Erythroblast (primary cell): ENCODE results near the gene ARVCF.

Experiments
- DNase-seq, 2 experiments: peaks; one replicate each; lab custom pipeline; 2025; lab: John Stamatoyannopoulos, UW
- GATA1 ChIP-seq: IDR thresholded peaks from 2 replicates; pipeline ENCODE4 v1.6.1; 2011; ENCODE audit warnings: low read depth, mild to moderate bottlenecking, control low read depth, low read length, moderate library complexity
- POLR2A ChIP-seq: IDR thresholded peaks from 2 replicates; pipeline ENCODE4 v1.6.1; 2011; ENCODE audit warnings: mild to moderate bottlenecking, low read length

ARVCF gene

DNA sequence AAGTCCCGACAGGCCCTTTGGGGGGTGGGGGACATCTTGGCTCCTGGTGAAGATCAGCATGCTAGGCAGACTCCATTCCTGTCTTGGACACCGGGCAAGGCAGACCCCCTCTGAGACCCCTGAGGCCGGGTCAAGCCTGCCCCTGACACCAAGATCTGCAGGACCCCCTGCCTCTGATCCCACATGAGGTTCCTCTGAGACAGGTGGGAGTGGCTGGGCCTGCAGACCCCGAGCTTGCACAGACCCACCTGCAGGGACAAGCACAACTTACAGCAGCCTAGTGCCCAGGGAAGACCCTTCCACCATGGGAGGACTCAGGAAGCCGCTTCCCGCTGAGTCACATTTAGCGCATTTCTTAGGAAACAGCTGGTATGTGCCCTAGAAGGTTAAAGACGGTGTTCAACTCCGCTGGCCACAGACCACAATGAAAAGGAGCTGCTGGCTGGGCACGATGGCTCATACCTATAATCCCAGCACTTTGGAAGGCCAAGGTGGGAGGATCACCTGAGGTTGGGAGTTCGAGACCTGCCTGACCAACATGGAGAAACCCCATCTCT, 15.5 kb downstream of the ARVCF start:
- no peak for DNase-seq
- TF ChIP-seq GATA1 = no peak
- TF ChIP-seq POLR2A = no peak

DNA sequence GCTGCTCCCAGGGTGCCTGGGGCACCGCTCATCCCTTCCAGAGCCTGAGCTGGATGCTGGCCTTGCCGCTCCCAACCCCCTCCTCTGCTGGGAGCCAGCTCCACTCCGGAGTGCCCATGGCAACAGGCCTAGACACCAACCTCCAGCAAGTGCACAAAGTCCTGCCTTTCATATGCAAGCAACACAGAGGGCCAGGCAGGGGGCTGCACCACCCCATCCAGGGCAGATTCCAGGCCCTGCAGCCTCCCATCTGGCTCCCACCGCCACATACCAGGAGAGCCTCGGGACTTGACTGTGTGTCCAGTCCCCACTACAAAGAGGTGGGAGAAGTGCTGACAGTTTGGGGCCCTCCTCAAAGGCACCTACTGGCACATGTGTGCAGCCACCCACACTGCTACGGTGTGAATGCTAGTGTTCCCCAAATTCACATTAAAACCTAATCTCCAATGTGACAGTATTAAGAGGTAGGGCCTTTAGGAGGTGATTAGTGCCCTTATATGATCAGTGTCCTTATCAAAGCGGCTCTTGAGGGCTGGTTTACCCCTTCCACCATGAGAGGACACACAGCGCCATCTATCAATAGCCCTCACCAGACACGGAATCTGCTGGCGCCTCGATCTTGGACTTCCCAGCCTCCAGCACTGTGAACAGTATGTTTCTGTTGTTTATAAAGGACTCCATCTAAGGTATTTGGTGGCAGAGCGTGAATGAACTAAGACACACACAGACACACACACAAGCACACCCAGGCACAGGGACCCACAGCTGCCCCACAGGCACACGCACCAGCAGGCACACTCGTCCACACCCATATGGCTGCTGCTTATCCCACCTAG, 16.2 kb downstream of the ARVCF start:
- DNase-seq = no peak
- TF ChIP-seq GATA1 = no peak
- TF ChIP-seq POLR2A = no peak

DNA sequence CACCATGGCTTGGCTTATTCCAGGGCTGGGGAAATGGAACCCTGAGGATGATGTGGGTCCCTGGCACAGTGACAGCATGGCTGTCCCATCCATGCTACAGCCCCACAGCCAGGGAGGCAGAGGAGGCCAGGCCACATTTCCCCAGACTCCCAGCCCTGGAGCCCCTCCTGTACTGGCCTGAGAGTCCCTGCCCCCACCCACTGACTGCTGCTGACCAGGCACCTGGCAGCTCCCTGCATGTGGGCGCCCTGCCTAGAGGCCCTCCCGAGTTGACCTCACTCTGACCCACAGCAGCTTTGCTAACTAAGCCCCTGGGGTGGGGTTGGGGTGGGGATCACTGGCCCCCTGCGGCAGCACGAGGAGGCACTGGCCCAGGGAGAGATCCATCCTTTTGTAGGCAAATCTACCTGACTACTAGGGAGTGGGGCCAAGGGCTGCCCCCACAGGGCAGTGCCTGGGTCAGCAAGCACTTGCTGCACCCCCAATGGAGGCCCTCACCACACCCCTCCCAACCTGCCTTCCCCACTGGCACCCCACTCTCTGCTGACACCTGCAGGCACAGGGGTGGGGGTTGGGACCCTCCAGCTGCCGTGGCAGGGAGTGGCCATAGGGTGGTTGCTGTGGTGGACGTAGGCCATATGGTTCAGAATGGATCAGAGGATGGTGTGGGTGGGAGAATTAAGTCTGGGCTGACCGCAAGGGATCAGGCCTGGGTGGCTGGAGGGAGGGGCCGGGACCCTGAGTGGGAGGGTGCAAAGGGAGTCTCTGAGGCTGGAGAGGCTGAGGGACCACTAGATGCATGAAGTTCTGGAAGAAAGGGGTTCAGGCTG, 17.4 kb downstream of the ARVCF start:
- no peak for DNase-seq
- no peak for TF ChIP-seq GATA1

DNA sequence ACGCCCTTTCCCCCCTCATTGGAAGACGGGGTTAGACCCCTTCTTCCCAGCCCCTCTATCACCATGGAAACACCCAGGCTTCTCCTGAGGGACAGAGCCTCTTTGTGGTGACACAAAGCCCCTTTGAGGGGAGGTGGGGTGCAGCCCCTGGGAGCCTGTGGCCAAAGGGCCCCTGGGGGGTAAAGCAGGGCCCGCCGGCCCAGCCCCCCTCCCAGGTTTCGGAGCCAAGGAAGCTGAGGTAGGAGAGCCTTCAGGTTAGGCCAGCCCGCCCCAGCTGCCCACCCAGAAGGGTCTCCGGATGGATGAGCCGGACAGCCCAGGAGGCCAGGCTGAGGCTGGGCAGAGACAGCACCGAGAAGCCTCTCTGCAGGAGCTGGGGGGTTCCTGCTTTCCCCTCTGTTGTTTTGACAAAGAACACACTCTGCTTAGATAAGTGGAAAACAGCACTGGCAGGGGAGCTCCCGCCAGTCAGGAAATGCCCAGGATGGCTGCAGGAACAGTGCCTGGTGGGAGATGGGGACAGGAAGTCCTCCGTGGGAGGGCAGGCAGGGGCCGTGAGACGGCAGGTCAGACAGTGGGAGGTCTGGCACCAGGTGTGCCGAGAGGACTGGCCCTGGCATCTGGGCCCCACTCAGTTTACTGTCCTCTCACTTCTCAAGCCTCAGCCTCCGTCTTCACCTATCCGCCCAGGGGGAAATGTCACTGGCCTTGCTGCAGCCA, 18.2 kb downstream of the ARVCF start:
- TF ChIP-seq GATA1 (no peak), POLR2A (no peak)
- no peak for DNase-seq

DNA sequence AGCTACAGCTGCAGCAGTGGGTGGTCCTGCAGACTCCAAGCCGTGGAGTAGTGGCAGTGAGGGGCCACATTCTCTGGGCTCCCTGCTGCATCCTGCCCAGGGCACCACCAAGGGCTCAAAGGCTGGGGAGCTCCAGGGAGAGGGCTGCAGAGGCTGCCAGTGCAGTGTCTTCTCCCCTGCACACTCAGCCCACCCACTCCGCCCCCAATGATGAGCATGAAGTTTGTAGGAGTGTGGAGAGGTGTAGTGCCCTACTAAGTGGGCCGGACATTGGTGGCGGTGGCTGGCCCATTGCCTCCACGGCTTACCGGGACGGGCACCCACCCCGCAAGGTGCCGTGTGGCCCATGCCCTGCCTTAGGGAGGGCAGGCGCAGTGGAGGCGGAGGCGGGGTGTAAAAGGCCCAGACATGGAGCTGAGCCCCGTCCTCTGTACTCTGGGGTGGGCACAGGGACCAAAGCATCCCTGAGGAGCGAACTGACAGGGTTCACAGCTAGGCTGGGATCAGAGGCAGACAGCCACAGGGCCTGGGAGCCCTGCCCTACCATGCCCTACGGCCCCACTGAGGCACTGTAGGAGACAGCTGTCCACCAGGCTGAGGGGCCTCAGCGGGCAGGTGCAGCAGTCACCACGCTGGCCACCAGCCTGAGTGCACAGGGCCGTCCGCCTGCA, 18.9 kb downstream of the ARVCF start:
- TF ChIP-seq GATA1 = no peak
- no peak for TF ChIP-seq POLR2A
- no peak for DNase-seq

DNA sequence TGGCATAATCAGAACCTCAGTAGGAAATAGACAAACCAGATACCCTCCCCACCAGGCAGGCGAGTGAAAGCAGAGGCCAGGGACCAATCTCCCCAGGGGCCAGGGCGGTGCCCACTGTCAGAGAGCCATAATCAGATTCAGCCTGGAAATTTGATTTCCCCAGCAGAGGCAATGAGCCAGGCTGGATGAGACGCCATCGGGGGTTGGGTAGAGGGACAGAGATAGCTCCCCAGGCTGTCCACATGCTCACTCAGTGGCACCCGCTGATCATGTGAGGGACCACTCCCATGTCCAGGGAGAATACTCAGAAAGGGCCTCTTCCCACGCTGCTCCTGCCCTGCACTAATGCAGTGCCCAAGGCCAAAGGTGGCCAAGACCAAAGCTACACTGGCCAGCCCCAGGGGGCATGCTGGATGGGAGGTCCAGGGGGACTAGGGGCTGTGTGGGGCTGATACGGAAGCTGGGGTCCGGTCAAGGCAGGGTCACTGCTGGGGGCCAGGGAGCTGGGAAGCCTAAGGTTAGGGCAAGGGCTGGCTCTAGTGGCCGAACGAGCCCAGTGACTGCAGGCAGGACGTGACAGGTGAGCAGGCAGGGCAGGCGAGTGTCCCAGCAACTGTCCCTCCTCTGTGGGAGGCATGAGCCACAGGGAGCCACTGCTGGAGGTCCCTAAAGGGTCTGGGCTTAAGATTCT, 19.8 kb downstream of the ARVCF start:
- DNase-seq = peak; percentile 41 to 58
- TF ChIP-seq GATA1 = no peak
- TF ChIP-seq POLR2A = no peak

DNA sequence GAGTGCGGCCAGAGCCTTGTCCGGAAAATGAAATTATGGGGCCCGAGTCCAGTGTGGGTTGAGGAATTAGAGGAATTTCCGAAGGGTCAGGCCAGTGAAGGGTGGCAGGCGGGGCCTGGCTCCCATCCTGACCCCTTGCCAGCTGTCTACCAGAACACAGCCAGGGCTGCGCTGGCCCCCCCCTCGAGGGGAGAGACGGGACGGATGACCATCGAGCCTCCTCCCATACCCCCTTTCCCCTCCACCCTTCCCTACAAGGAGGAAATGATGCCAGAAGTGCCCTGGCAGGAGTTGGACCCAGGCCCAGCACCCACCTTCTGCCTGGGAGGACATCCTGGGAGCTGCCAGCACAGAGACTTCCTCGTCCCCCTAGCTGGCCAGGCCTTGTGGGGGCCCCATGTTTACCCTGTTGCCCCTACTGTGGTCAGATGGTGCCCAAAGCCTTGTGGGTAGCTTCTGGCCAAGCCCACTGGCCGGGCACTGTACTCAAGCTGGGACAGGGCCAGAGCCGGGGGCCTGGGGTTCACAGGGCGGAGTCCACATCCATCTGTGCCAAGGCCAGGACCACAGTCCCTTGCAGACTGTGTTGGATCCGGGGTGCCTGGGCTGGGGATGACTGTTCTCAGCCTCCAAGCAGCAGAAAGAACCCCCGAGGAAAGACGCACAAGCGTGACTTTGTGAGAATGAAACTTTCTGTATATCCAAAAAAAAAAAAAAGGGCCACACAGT, 20.8 kb downstream of the ARVCF start:
- TF ChIP-seq POLR2A = no peak
- TF ChIP-seq GATA1 = no peak
- no peak for DNase-seq

DNA sequence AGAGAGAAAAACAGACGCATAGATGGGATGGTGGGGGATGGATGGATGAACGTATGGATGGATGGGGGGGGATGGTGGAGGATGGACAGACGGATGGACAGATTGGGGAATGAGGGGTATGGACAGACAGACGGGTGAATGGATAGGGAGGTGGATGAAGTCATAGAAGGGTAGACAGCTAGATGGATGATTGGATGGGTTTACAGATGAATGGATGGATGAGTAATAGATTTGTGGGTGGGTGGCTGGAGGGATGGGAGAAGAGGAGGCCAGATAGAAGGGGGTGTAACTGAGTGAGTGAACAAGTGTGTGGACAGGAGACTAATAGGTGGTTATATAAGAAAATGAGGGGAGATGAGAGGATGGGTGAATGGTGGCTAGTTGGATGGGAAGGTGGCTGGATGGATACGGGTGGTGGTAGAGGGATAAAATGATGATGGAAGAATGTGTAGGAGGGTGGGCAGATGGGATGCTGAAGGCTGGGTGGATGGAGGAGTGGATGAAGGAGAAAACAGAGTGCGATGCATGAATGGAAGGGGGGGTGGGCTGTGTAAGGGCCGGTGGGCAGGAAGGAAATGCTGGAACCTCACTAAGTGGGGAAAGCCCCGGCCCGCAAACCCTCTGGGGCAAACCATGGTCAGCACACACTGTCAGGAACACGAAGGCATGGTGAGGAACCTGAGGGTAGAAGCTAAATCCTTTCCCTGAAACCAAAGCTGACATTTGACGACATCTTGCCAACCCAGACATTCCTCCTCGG, 21.6 kb downstream of the ARVCF start:
- TF ChIP-seq POLR2A (no peak), GATA1 (no peak)
- no peak for DNase-seq

DNA sequence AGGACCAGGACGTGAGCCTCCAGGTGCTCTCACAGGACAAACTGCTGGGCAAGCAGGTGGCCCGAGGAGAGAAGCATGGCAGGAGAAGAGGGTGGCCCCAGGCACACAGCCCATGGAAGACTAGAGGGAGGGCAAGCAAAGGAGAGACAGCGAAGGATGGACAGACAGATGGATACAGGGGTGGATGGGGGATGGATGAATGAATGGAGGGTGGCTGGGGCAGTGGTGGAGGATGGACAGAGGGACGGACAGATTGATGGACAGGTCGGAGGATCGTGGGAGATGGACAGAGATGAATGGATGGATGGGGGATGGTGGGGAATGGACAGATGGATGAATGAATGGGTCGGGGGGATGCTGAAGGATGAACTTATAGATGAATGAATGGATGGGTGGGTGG, 22.7 kb downstream of the ARVCF start:
- no peak for DNase-seq
- TF ChIP-seq GATA1 (no peak), POLR2A (no peak)

DNA sequence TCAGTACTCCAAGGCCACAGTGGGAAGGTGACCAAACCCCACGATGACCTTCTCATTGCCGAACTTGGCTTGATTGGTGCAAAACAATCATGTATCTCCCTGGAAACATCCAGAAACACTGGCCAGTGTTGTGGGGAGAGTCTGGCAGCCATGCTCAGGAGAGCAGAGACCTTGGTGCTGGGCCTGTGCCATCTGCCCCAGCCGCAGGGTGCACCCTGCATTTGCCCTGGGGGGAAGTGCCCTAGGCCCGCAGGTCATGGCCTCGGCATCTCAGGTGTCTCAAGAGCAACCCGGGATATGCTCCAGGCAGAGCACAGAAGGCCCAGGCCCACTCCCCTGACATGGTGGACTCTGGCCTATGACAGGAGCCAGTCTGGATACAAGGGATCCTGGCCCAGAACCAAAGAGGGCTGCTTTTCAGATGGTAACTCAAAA, 23.7 kb downstream of the ARVCF start:
- TF ChIP-seq POLR2A = no peak
- no peak for TF ChIP-seq GATA1
- DNase-seq = no peak

DNA sequence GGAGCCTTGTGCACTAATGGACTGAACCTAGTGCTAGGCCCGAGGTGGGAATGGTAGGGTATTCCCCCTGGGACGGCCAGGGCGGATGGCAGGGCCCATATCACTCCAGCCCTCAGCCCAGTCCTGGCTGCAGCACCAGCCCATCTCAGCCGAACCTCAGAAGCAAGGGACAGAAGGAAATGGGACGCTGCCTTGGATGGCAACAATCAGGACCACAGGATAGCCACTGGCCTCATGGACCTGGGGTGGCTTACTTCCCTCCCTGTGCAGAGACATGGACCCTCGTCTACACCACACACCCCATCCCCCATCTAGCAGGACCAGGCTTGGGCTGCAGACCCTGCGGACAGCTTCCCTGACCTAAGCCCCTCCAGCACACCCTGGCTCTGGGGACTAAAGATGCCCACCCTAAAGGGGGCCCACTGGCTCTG, 24.1 kb downstream of the ARVCF start:
- no peak for DNase-seq

More for the DNA sequence above, 24.1 kb downstream of the ARVCF start:
- TF ChIP-seq POLR2A (no peak), GATA1 (no peak)
